Measurements from ENCODE around the gene ITGAX.

ITGAX gene

DNA sequence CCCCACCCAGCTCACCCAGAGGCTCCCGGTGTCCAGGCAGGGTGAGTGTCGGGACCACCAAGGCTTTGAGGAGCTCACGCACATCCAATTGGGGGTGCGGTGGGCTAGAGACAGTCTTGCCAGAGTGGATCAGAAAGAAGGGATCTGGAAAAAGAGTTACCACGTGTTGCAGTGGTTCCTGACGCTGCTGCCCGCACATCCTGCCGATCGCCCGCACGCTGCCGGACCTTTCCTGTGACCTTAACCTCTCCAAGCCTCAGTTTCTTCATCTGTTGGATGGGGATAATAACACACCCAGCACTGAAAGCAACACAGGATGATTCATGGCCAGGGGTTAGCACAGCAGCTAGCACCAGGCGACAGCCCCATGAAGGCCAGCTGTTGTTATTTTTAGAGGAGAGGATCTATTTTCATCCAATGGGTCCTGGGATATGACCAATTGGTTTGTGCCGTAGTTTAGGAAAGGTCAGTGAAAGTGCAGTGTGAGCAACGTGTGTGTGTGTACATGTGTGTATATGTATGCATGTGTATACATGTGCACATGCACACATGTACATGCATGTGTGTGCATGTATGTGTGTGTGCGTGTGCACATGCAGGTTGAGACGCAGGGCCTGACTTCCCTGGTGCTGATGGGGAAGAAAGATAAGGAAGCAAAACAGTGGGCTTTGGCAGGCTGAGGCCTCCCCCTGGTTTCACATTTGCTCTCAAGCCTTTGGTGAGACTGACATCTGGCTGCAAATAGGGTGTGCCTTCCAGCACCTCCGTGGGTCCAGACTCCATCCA is 2.5 kb downstream of the ITGAX start:
- Mint-ChIP-seq H3K4me1 (peaks cover 35% of the 10 kb centered on the region), H3K36me3 (no peaks in the 10 kb centered on the region), H3K4me3 (peak overlapping the region; percentile 45), H3K27me3 (no peaks in the 10 kb centered on the region), H3K9me3 (no peaks in the 10 kb centered on the region), H3K27ac (no peak overlapping the region)

DNA sequence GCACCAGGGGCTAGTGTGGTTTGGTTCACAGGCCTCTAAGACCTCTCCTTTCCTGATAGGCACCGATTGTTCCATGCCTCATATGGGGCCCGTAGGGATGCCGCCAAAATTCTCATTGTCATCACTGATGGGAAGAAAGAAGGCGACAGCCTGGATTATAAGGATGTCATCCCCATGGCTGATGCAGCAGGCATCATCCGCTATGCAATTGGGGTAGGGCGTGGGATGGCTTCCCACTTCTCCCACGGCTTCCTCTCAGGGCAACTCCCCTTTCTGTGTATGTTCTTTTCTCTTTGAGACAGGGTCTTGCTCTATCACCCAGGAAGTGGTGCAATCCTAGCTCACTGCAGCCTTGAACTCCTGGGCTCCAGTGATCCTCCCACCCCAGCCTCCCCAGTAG is 5.3 kb downstream of the ITGAX start:
- Mint-ChIP-seq H3K4me3 (no peak overlapping the region), H3K36me3 (no peaks in the 10 kb centered on the region), H3K4me1 (peaks cover 18% of the 10 kb centered on the region), H3K9me3 (no peaks in the 10 kb centered on the region), H3K27ac (no peak overlapping the region), H3K27me3 (no peaks in the 10 kb centered on the region)

DNA sequence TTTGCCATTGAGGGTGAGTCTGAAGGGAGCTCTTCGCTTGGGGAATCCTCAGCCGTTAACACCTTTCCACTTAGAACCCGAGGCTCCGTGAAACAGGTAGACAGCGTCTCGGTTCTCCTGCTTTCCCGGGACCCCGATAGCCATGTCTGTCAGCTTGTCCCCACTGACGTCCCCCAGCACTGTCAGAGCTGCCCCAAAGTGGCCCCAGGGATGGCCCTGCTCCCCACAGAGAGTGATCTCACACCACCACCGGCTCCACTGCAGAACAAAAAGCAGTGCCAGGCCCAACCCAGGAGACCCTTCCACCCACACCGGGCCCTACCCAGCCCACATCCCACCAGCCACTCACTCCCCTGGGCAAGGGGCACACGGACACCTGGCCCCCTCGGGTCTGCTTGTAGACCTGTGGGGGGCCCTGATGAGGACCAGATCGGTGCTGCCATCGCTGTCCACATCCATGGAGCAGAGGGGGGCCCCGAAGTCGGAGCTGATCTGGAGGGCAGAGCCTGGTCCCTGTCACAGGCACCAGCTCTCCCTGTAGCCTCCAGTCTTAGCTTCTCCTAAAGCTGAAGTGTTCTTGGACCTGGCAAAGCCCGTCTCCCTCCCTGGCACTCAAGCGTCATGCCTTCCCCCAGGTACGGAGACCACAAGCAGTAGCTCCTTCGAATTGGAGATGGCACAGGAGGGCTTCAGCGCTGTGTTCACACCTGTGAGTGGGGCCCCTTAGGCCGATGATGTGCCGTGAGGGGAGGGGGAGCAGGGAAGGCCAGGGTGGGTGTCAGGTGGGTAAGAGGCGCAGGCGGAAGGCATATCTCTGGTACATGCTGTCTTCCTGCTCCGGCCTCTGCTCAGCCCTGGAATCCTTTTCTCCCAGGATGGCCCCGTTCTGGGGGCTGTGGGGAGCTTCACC is 6.5 kb downstream of the ITGAX start:
- Mint-ChIP-seq H3K4me3 (no peak overlapping the region), H3K36me3 (no peaks in the 10 kb centered on the region), H3K4me1 (peaks cover 8% of the 10 kb centered on the region), H3K27me3 (no peaks in the 10 kb centered on the region), H3K27ac (no peak overlapping the region), H3K9me3 (no peaks in the 10 kb centered on the region)

DNA sequence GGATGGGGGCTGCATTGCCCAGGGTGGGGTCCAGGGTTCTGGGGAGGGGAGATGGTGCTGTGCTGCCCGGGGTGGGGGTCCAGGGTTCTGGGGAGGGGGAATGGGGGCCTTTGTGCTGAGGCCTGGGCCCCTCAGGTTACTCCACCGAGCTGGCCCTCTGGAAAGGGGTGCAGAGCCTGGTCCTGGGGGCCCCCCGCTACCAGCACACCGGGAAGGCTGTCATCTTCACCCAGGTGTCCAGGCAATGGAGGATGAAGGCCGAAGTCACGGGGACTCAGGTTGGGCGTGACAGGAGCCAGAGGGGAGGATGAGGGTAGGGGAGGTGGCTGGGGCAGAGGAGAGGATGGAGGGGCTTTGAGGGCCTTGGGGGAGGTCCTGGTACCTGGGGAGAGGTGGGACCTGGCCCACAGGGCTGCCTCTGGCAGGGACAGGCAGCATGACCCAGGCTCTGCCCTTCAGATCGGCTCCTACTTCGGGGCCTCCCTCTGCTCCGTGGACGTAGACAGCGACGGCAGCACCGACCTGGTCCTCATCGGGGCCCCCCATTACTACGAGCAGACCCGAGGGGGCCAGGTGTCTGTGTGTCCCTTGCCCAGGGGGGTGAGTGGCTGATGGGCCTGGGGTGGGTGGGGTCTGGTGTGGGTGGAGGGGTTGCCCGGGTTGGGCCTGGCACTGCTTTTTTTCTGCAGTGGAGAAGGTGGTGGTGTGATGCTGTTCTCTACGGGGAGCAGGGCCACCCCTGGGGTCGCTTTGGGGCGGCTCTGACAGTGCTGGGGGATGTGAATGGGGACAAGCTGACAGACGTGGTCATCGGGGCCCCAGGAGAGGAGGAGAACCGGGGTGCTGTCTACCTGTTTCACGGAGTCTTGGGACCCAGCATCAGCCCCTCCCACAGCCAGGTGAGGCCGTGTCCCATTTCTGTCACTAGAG is 7.8 kb downstream of the ITGAX start:
- no peaks in the 10 kb centered on the region for H3K27me3 Mint-ChIP-seq
- H3K4me1 Mint-ChIP-seq: peaks cover 13% of the 10 kb centered on the region
- H3K36me3 Mint-ChIP-seq: peaks cover 1% of the 10 kb centered on the region
- H3K27ac Mint-ChIP-seq: no peak overlapping the region
- no peak overlapping the region for H3K4me3 Mint-ChIP-seq
- H3K9me3 Mint-ChIP-seq: no peaks in the 10 kb centered on the region

DNA sequence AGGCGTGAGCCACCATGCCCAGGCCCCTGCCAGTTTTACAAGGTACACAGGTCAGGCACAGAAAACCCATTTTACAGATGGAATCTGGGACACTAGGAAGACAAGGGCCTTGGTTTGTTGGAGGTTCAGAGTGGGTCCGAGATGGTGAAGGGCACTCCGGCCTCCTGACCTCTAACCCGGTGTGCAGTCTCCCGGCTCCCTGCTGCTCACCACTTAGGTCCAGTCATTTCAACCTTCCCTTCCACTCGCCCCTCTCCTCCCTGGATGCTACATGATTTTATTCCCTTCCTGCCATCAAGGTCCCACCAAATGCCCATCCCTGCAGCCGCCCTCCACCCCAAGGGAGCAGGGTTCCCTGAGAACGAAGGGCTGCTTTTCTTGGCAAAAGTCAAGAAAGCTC is 8.7 kb downstream of the ITGAX start:
- Mint-ChIP-seq H3K27me3 (no peaks in the 10 kb centered on the region), H3K4me1 (peaks cover 13% of the 10 kb centered on the region), H3K36me3 (peaks cover 2% of the 10 kb centered on the region), H3K9me3 (no peaks in the 10 kb centered on the region), H3K4me3 (no peak overlapping the region), H3K27ac (no peak overlapping the region)

- Mint-ChIP-seq H3K4me1 (peaks cover 13% of the 10 kb centered on the region), H3K27me3 (no peaks in the 10 kb centered on the region), H3K27ac (no peak overlapping the region), H3K9me3 (no peaks in the 10 kb centered on the region), H3K36me3 (peaks cover 2% of the 10 kb centered on the region), H3K4me3 (no peak overlapping the region)
Observed at GRCh38 chr16:31364421-31364820, 9.4 kb downstream of the ITGAX start.

- H3K9me3 Mint-ChIP-seq: no peaks in the 10 kb centered on the region
- H3K4me1 Mint-ChIP-seq: peaks cover 13% of the 10 kb centered on the region
- H3K4me3 Mint-ChIP-seq: no peak overlapping the region
- peaks cover 2% of the 10 kb centered on the region for H3K36me3 Mint-ChIP-seq
- no peaks in the 10 kb centered on the region for H3K27me3 Mint-ChIP-seq
- no peak overlapping the region for H3K27ac Mint-ChIP-seq
Observed at GRCh38 chr16:31365131-31365865, 10.3 kb downstream of the ITGAX start.

GRCh38 chr16:31367853-31368252 is 12.9 kb downstream of the ITGAX start:
- H3K4me1 Mint-ChIP-seq: peaks cover 13% of the 10 kb centered on the region
- no peaks in the 10 kb centered on the region for H3K27me3 Mint-ChIP-seq
- H3K9me3 Mint-ChIP-seq: no peaks in the 10 kb centered on the region
- H3K4me3 Mint-ChIP-seq: no peak overlapping the region
- peaks cover 2% of the 10 kb centered on the region for H3K36me3 Mint-ChIP-seq
- H3K27ac Mint-ChIP-seq: no peak overlapping the region

- H3K27me3 Mint-ChIP-seq: no peaks in the 10 kb centered on the region
- no peak overlapping the region for H3K4me3 Mint-ChIP-seq
- peaks cover 13% of the 10 kb centered on the region for H3K4me1 Mint-ChIP-seq
- peaks cover 10% of the 10 kb centered on the region for H3K9me3 Mint-ChIP-seq
- no peak overlapping the region for H3K27ac Mint-ChIP-seq
- peaks cover 3% of the 10 kb centered on the region for H3K36me3 Mint-ChIP-seq
Observed at GRCh38 chr16:31371008-31371407, 16.0 kb downstream of the ITGAX start.

GRCh38 chr16:31371619-31372484 is 16.9 kb downstream of the ITGAX start:
- Mint-ChIP-seq H3K27me3 (no peaks in the 10 kb centered on the region), H3K9me3 (peaks cover 11% of the 10 kb centered on the region), H3K4me1 (peaks cover 10% of the 10 kb centered on the region), H3K27ac (no peak overlapping the region), H3K36me3 (peaks cover 3% of the 10 kb centered on the region), H3K4me3 (no peak overlapping the region)

DNA sequence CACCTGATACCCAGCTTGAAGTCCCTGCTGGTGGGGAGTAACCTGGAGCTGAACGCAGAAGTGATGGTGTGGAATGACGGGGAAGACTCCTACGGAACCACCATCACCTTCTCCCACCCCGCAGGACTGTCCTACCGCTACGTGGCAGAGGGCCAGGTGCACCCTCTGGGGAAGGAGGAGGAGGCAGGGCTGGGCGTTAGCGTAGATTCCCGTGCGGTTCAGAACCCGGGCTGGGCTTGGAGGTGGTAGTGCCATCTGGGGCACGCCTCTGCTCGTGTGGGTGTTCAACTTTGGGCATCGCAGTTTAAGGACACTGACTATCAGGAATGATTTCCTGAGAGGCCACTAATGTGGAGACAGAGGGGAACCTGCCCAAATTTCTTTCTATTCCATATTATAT is 18.3 kb downstream of the ITGAX start:
- Mint-ChIP-seq H3K9me3 (peaks cover 11% of the 10 kb centered on the region), H3K27ac (no peak overlapping the region), H3K4me3 (no peak overlapping the region), H3K27me3 (no peaks in the 10 kb centered on the region), H3K36me3 (peaks cover 1% of the 10 kb centered on the region), H3K4me1 (no peaks in the 10 kb centered on the region)

GRCh38 chr16:31375231-31375630 is 20.3 kb downstream of the ITGAX start:
- H3K27ac Mint-ChIP-seq: no peak overlapping the region

GRCh38 chr16:31376705-31377104 is 21.7 kb downstream of the ITGAX start:
- Mint-ChIP-seq H3K9me3 (peaks cover 11% of the 10 kb centered on the region), H3K27me3 (no peaks in the 10 kb centered on the region), H3K4me1 (no peaks in the 10 kb centered on the region), H3K4me3 (no peak overlapping the region), H3K27ac (no peak overlapping the region), H3K36me3 (peaks cover 1% of the 10 kb centered on the region)

More at GRCh38 chr16:31375231-31375630, 20.3 kb downstream of the ITGAX start:
- Mint-ChIP-seq H3K9me3 (peaks cover 11% of the 10 kb centered on the region), H3K4me1 (no peaks in the 10 kb centered on the region), H3K36me3 (peaks cover 1% of the 10 kb centered on the region), H3K27me3 (no peaks in the 10 kb centered on the region), H3K4me3 (no peak overlapping the region)
